Measurements from ENCODE around the gene PABPC4L. TPM values are rescaled to one million over a fixed set of nuclear protein-coding genes. Genes with fewer than 3 reads are reported as not detected.

PABPC4L gene
- total RNA-seq, 4 donors from 2014 or later: 0.26 to 54.0 (median 1.9) TPM

GRCh38 chr4:134147941-134148340, 53.6 kb downstream of the PABPC4L start:
- Histone ChIP-seq H3K9me3 (no peaks in the 10 kb centered on the region), H3K27ac (no peak overlapping the region), H3K36me3 (no peaks in the 10 kb centered on the region), H3K4me3 (no peak overlapping the region), H3K27me3 (no peaks in the 10 kb centered on the region), H3K4me1 (no peaks in the 10 kb centered on the region)
- TF ChIP-seq POLR2A (IDR thresholded peaks at IDR 0.05) (no peak), CTCF (IDR thresholded peaks at IDR 0.05) (no peak)
- no peak for DNase-seq
- intact Hi-C loops (cut with DNase I; ENCODE audit: low total_unique reads): no loop called here

Measured in uterus (tissue), 4 donors.